ENCODE measurements around the gene MYOC.
"Not testable (repeated sequence)": the region's sequence is repeated elsewhere in the genome, so short reads cannot be mapped to it uniquely, and the experiment has no call there.

MYOC gene

DNA sequence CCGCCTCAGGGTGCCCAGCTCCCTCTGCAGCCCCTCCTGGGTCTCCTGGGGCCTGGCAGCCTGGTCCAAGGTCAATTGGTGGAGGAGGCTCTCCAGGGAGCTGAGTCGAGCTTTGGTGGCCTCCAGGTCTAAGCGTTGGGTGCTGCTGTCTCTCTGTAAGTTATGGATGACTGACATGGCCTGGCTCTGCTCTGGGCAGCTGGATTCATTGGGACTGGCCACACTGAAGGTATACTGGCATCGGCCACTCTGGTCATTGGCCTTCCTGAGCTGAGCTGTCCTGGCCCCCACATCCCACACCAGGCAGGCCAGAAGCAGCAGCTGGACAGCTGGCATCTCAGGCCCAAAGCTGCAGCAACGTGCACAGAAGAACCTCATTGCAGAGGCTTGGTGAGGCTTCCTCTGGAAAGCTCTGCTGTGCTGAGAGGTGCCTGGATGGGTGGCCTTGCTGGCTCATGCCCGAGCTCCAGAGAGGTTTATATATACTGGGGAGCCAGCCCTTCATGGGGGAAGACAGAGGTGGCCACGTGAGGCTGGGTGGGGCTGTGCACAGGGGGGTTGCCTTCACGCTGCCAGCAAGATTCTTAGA lies at the start of gene MYOC:
MYOC (minus strand) TSS at position 455 of the 589 bp plus-strand sequence; CDS start at position 378, 77 bp downstream.
- no peak for DNase-seq

GRCh38 chr1:171699531-171699930 lies 47.0 kb upstream of the MYOC start:
- DNase-seq, result no peak

GRCh38 chr1:171695772-171696171 lies 43.3 kb upstream of the MYOC start:
- DNase-seq, result not testable (repeated sequence)

- DNase-seq, result not testable (repeated sequence)
Observed at GRCh38 chr1:171693541-171693940, 41.1 kb upstream of the MYOC start.

DNA sequence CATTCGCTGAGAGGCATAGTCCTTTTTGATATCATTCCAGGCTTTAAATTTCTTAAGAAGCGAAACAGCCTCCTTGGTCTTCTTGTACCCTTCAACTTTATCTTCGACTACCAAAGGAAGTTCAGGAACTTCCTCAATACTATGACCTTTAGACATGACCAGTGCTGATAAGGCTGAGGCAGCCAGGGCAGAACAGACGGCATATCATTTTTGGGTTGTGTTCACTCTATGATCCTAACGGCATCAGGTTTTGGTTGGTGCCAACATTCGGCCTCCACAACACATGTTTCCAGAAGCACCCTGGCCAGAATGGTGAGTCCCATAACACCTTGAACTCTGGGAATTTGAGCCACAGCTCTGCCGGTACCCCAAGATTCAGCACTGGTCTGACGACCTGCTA lies 31.4 kb upstream of the MYOC start:
- no peak for DNase-seq

DNA sequence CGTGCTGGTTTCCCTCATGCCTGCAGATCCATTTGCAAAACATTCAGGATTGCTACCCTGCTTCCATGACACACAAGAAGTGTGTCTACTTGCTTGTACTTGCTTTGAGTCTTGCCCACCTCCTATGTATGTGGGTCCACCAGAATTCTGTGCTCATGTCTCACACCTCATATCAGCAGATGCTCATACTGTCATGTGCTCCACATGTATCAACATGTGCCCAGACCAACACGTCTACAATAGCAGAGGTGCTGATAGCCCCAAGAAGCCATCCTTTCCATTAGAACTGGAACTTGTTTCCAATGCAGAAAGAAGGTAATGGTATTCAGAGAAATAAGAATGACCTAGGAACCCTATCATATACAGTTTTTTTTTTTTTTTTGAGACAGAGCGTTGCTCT lies 27.9 kb upstream of the MYOC start:
- no peak for DNase-seq

DNA sequence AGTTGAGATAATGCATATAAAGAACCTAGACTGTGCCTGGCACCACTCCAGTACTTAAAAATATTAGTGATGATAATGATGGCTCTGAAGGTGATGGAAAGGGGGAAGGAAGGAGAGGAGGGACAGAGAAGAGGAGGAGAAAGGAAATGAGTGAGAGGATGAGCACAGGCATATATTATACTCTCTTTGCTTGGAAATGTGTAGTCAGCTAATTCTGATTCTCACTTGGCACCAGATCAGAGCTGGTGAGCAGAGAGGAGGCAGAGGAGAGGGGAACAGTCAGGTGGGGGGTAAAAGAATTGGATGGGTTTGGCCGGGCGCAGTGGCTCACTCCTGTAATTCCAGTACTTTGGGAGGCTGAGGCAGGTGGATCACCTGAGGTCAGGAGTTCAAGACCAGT lies 24.3 kb upstream of the MYOC start:
- no peak for DNase-seq

GRCh38 chr1:171674431-171675405 lies 22.2 kb upstream of the MYOC start:
- DNase-seq, result no peak

- DNase-seq, result no peak
Observed at GRCh38 chr1:171670739-171671138, 18.3 kb upstream of the MYOC start.

- no peak for DNase-seq
Observed at GRCh38 chr1:171668372-171668771, 15.9 kb upstream of the MYOC start.

- no peak for DNase-seq
Observed at GRCh38 chr1:171666114-171666769, 13.8 kb upstream of the MYOC start.

DNA sequence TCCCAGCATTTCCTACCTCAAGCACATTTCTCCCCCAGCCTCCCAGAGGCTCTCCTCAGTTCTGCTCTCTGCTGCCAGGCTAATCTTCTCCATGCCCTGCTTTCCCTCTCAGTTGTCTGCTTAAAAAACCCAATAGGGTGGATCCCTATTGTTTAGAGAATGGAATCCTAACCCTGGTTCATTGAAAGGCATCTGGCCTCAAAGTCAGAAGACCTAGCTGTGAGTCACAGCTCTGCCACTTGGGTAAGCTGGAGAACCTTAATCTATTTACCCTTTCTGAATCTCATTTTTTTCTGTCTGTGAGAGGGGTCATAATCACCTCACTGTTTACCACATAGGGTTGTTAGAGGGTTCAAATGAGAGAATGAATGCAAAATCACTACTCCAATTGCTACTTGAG lies 12.5 kb upstream of the MYOC start:
- peak in 2 of 3 experiments; percentile 53 to 63 for DNase-seq

GRCh38 chr1:171663854-171664575 lies 11.5 kb upstream of the MYOC start:
- DNase-seq, result no peak

DNA sequence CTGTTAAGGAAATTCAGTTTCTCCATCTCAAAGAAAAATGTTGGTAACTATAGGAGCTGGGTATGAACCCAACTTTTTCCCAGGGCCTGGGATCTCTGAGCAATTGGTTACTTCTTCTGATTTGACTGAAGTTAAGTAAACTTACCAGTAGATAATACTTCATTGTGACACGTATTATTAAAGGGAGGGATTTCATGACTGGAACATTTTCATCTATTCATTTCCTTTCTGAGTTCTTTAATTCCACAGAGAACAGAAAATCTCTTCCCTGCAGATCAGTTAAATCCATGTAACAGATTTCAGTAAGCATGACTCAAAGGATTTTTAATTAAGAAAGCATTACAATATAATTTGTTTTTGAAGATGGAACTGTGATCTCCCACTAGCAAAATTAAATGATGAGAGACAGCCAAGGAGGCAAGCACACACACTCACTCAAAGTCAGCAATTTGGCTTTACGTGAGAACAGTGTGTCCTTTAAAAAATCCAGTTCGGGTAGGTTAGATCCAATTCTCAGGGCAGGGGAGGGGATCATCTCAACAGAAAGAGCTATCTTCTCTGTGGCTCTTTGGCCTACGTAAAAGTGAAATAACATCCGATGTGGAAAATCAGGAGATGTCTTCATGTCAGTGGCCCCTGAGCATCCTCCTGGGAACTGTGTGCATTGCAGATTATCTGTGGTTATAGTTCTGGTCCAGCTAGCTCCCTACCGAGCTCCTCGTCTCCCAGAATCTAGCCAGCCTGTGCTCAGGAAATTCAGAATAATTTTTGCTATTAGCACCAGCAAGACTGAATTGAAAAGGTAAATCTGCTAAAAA lies 10.8 kb upstream of the MYOC start:
- no peak for DNase-seq

- no peak for DNase-seq
Observed at GRCh38 chr1:171661076-171661650, 8.7 kb upstream of the MYOC start.

DNA sequence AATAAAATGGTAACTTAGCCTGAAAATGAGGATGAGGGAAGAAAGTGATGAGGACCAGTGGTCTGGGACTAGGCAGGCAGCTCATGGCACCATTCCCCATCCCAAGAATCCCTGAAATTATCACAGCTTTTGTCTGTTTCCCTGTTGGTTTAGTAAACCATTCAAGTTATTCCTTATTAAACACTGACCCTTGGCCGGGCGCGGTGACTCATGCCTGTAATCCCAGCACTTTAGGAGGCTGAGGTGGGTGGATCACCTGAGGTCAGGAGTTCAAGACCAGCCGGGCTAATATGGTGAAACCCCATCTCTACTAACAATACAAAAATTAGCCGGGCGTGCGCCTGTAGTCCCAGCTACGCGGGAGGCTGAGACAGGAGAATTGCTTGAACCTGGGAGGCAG lies 3.7 kb upstream of the MYOC start:
- not testable (repeated sequence) for DNase-seq

DNA sequence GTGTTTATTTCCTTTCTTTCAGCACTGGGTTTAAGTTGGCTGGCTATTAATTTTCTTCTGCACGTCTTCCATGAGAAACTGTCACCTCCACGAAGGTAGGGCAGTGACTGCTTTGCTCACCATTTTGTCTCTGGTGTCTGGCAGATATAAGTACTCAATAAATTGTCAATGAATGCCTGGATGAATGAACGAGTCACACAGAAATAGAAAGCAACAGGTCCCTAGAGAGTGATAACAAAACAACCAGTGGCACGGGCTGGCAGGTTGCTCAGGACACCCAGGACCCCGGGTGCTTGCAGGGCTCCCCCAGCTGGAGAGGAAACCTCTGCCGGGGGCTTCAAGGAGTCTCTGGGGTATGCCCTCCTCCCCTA lies 3.2 kb upstream of the MYOC start:
- no peak for DNase-seq

- DNase-seq, result peak in 2 of 3 experiments; percentile 12 to 61
Observed at GRCh38 chr1:171654942-171655745, 2.7 kb upstream of the MYOC start.

- no peak for DNase-seq
Observed at GRCh38 chr1:171654201-171654941, 1.9 kb upstream of the MYOC start.

GRCh38 chr1:171653796-171654195 lies 1.3 kb upstream of the MYOC start:
- DNase-seq, result no peak

All from NCI-H1417 (cell line).